OCI-LY3 (cell line): Measurements from ENCODE around the gene AKR7A2.

Experiments used
- H2AFZ ChIP-seq: fragments of 200-600, 300-600 bp; shearing (Covaris generic); 2 replicates; pipeline ENCODE4 v1.6.0; 2014; ENCODE audit warnings: antibody characterized with exemption, low read depth, low read length
- H3K27ac ChIP-seq: fragments of 200-600, 300-600 bp; sonication (generic); 2 replicates; pipeline ENCODE4 v1.5.1; 2014; ENCODE audit warnings: mild to moderate bottlenecking, low read length, moderate library complexity, mixed read lengths
- H3K27me3 ChIP-seq: fragments of 200-600, 300-600 bp; sonication (generic); 2 replicates; pipeline ENCODE4 v1.6.1; 2014; ENCODE audit warnings: low read depth, low read length, mixed read lengths
- H3K36me3 ChIP-seq: fragments of 200-600, 300-600 bp; sonication (generic); replicated peaks from 2 replicates; pipeline ENCODE3; 2014; ENCODE audit warnings: low read depth, low read length, mixed read lengths
- H3K4me1 ChIP-seq: fragments of 300-600, 200-600 bp; sonication (generic); 2 replicates; pipeline ENCODE4 v1.6.1; 2014; ENCODE audit warnings: low read length, mixed read lengths
- H3K4me2 ChIP-seq: fragments of 200-600, 300-600 bp; sonication (generic); 2 replicates; pipeline ENCODE4 v1.6.1; 2014; ENCODE audit warnings: low read length, mixed read lengths
- H3K4me3 ChIP-seq: fragments of 300-600, 200-600 bp; sonication (generic); 2 replicates; pipeline ENCODE4 v1.5.1; 2014; ENCODE audit warnings: antibody characterized with exemption, mild to moderate bottlenecking, low read length, moderate library complexity
- H3K79me2 ChIP-seq: fragments of 300-600, 200-600 bp; shearing (Covaris generic); 2 replicates; pipeline ENCODE4 v1.6.1; 2014; ENCODE audit warnings: mild to moderate bottlenecking, low read length, mixed read lengths
- H3K9ac ChIP-seq: fragments of 300-600, 200-600 bp; shearing (Covaris generic); 2 replicates; pipeline ENCODE4 v1.6.0; 2014; ENCODE audit warnings: mild to moderate bottlenecking, low read length, moderate library complexity
- H3K9me3 ChIP-seq: fragments of 200-600, 300-600 bp; shearing (Covaris generic); 2 replicates; pipeline ENCODE4 v1.6.1; 2014; ENCODE audit warnings: low read length, mixed read lengths; ENCODE audit not compliant: insufficient read depth
- H4K20me1 ChIP-seq: fragments of 200-600, 300-600 bp; sonication (generic); 2 replicates; pipeline ENCODE4 v1.6.1; 2016; ENCODE audit warnings: low read length, mixed read lengths; ENCODE audit not compliant: insufficient read depth
- CTCF ChIP-seq: fragments of 200-600, 300-600 bp; sonication (generic); IDR thresholded peaks from 2 replicates; pipeline ENCODE4 v1.5.1; 2014; ENCODE audit warnings: antibody characterized with exemption, low read length, low read depth
- EZH2phosphoT487 ChIP-seq: fragments of 200-600 bp; shearing (Covaris generic); IDR thresholded peaks from 2 replicates; pipeline ENCODE4 v1.6.1; 2018; ENCODE audit warnings: antibody characterized with exemption, mixed run types, low read depth

Gene AKR7A2

DNA sequence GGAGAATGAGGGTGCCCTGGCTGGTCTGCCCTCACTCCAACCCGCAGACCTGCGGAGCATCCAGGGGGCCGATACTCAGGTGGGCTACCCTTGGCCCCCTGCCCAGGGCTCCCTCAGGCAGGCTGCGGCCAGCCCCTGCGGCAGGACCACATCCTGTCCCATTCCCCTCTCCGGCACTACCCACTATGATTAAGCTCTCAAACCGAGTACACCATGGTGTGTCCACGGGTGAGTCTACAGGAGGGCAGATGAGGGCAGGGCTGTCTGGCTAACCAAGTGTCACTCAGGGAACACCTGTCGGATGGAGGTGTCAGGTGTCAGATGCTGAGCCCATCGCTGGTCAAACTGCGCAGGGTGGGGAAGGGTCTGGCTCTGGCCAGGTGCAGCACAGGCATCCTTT lies 47.4 kb upstream of the AKR7A2 start:
- peaks cover 3% of the 10 kb centered on the region for H3K36me3 ChIP-seq
- no peak overlapping the region for H3K9ac ChIP-seq
- no peaks in the 10 kb centered on the region for H3K79me2 ChIP-seq
- H2AFZ ChIP-seq, result no peak overlapping the region
- H3K4me3 ChIP-seq, result no peak overlapping the region
- H3K27ac ChIP-seq, result no peak overlapping the region
- TF ChIP-seq EZH2phosphoT487 (no peak), CTCF (no peak)
- H3K27me3 ChIP-seq, result no peaks in the 10 kb centered on the region
- H3K4me1 ChIP-seq, result no peaks in the 10 kb centered on the region
- no peaks in the 10 kb centered on the region for H3K9me3 ChIP-seq
- H4K20me1 ChIP-seq, result peaks cover 1% of the 10 kb centered on the region; the same call in 1 of the 2 replicates
- no peak overlapping the region for H3K4me2 ChIP-seq

- Histone ChIP-seq H3K36me3 (peaks cover 3% of the 10 kb centered on the region), H3K27ac (no peak overlapping the region), H3K4me2 (no peak overlapping the region), H3K4me3 (no peak overlapping the region), H3K27me3 (no peaks in the 10 kb centered on the region), H3K79me2 (no peaks in the 10 kb centered on the region), H4K20me1 (no peaks in the 10 kb centered on the region), H3K9ac (no peak overlapping the region), H3K4me1 (no peaks in the 10 kb centered on the region), H2AFZ (no peak overlapping the region), H3K9me3 (no peaks in the 10 kb centered on the region)
- TF ChIP-seq EZH2phosphoT487, result no peak
- TF ChIP-seq CTCF, result no peak
Observed at GRCh38 chr1:19358710-19359109, 46.8 kb upstream of the AKR7A2 start.

GRCh38 chr1:19357299-19357986 lies 45.5 kb upstream of the AKR7A2 start:
- Histone ChIP-seq H3K79me2 (no peaks in the 10 kb centered on the region), H4K20me1 (no peaks in the 10 kb centered on the region), H3K27ac (no peak overlapping the region), H3K4me2 (no peak overlapping the region), H3K9me3 (no peaks in the 10 kb centered on the region), H3K27me3 (no peaks in the 10 kb centered on the region), H2AFZ (no peak overlapping the region), H3K4me3 (no peak overlapping the region), H3K36me3 (peaks cover 3% of the 10 kb centered on the region), H3K4me1 (no peaks in the 10 kb centered on the region), H3K9ac (no peak overlapping the region)
- TF ChIP-seq EZH2phosphoT487, result no peak
- TF ChIP-seq CTCF, result no peak

- Histone ChIP-seq H3K9me3 (no peaks in the 10 kb centered on the region), H2AFZ (no peak overlapping the region), H3K4me2 (no peak overlapping the region), H3K79me2 (no peaks in the 10 kb centered on the region), H3K27ac (no peak overlapping the region), H4K20me1 (no peaks in the 10 kb centered on the region), H3K36me3 (peaks cover 3% of the 10 kb centered on the region), H3K9ac (no peak overlapping the region), H3K27me3 (no peaks in the 10 kb centered on the region), H3K4me1 (no peaks in the 10 kb centered on the region), H3K4me3 (no peak overlapping the region)
- TF ChIP-seq CTCF (no peak), EZH2phosphoT487 (no peak)
Observed at GRCh38 chr1:19356266-19356665, 44.3 kb upstream of the AKR7A2 start.
